ENCODE measurements around the gene SLMAP.

GRCh38 chr3:57855943-57856342, 99.8 kb downstream of the SLMAP start:
- no peak for TF ChIP-seq CTCF (IDR thresholded peaks at IDR 0.05; ENCODE audit: insufficient read depth, low read depth, low read length)
- no peak for TF ChIP-seq EZH2 (IDR thresholded peaks at IDR 0.05; ENCODE audit: insufficient read depth, low read length)
